Measurements from ENCODE around the gene CPA4.

CPA4 gene

GRCh38 chr7:130364451-130364850 lies 71.5 kb downstream of the CPA4 start:
- no peak for DNase-seq (ENCODE audit: low read depth in 2 of 2)

- no peak for DNase-seq (ENCODE audit: low read depth in 2 of 2)
These were observed 72.1 kb downstream of the CPA4 start for GRCh38 chr7:130365088-130365487.

GRCh38 chr7:130365511-130366441 lies 72.8 kb downstream of the CPA4 start:
- DNase-seq (ENCODE audit: low read depth in 2 of 2): no peak

GRCh38 chr7:130366564-130366963 lies 73.6 kb downstream of the CPA4 start:
- DNase-seq (ENCODE audit: low read depth in 2 of 2): no peak

DNA sequence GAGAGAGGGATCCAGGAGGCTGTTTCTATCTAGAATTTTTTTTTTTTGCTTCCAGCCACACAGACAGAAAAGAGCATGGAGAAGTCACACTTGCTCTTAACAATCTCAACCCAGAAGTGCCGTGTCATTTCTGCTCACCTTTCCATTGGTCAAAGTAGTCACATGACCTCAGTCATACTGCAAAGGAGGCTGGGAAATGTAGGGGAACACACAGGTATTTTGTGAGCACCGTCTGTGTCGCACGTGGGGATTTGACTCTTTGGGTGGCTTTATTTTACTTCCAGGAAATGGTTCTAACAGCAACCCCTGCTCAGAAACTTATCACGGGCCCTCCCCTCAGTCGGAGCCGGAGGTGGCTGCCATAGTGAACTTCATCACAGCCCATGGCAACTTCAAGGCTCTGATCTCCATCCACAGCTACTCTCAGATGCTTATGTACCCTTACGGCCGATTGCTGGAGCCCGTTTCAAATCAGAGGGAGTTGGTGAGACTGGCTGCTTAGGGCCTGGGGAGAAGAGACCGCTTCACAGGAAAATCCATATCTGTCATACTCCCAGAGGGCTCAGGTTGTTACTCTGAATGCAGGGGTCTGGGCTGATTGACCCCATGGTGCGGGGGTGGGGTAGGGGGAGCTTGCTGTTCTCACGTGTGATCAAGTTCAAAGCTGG lies 74.3 kb downstream of the CPA4 start:
- no peak for DNase-seq (ENCODE audit: low read depth in 2 of 2)

DNA sequence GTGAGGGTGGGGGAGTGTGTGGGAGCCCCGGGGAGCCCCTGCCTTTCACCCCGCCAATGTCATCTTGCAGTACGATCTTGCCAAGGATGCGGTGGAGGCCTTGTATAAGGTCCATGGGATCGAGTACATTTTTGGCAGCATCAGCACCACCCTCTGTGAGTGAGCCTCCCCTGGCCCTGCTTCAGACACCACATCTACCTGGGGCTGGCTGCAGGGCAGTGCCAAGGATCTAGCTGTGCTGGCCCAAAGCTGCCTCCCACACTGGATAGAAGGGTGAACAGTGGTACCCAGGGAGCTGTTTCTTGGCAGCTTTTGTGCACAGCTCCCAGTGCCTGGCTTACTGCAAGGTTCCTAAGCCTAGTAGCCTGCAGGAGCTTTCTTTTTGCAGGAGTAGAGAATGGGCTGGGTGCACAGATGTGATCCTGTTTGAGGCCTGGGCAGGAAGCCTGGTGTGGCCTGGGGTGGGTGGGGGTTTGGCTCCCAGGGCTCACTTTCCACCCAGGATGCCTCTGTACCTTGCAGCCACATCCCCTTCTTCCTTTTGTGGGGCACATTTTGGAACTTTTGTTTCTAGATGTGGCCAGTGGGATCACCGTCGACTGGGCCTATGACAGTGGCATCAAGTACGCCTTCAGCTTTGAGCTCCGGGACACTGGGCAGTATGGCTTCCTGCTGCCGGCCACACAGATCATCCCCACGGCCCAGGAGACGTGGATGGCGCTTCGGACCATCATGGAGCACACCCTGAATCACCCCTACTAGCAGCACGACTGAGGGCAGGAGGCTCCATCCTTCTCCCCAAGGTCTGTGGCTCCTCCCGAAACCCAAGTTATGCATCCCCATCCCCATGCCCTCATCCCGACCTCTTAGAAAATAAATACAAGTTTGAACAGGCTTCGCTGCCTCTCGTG lies 75.1 kb downstream of the CPA4 start:
- no peak for DNase-seq (ENCODE audit: low read depth in 2 of 2)

GRCh38 chr7:130369110-130369711 lies 76.2 kb downstream of the CPA4 start:
- DNase-seq (ENCODE audit: low read depth in 2 of 2): no peak

DNA sequence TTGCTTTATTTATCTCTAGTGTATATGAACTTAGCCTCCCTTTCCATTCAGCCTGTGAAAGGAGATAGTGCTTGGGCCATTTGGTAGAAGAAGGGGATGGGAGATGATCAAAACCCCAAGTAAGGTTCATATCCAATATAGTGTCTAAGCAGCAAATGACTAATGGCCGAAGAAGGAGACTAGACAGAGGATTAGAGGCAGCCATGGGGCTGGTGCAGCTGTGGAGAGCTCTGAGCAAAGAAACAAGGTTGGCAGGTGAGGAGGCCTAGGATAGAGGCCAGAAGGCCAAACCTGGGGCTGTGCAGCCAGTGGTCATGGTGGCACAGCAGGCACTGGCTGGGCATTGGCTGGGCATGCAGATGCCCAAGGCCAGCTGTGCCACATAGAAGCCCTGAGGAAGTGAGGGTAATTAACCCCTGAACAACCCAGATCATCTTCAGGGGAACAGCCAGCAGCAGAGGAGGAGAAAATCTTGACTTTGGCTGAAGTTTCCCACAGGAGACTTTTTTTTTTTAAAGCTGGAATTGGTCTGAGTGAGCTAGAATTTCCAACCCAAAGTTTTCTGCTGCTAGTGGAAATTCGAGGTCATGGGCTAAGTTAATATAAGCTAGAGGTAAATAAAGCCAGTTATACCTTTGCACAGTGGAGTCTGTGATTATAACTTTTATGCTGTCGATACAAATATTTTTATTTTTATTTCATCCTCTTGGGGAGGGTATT lies 77.0 kb downstream of the CPA4 start:
- no peak for DNase-seq (ENCODE audit: low read depth in 2 of 2)

DNA sequence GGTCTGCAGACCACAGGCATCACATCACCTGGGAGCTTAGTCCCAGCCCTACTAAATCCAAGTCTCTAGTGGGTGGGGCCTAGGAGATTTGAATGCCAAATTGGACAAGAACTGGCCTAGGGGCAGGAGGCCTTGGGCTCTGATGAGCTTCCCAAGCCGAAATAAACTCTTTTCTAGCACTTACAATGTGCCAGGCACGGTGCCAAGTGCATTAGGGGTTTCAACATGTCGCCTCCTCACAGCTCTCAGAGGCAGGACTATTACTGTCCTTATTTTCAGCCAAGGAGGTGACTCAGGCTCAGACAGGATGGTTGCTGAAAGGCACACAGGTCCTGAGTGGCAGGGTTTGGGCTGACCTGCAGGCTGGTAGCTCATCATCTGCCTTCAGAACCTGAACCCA lies 78.1 kb downstream of the CPA4 start:
- no peak for DNase-seq (ENCODE audit: low read depth in 2 of 2)

- DNase-seq (ENCODE audit: low read depth in 2 of 2): no peak
These were observed 79.6 kb downstream of the CPA4 start for GRCh38 chr7:130372402-130373165.
